Upper lobe of left lung (tissue), 6 donors: Measurements from ENCODE around the gene MX1. TPM values are rescaled to one million over a fixed set of nuclear protein-coding genes. Genes with fewer than 3 reads are reported as not detected.

Source experiments
- ATAC-seq, 2 donors: fragments of 200-7000 bp; cut with Tn5 transposase; one replicate each; pipeline ENCODE4 v1.9.1; 2022; ENCODE audit warnings: mild to moderate bottlenecking in 2 of 2, moderate library complexity in 2 of 2; ENCODE audit not compliant: low FRiP score in 2 of 2
- DNase-seq, 2 donors: peaks; one replicate each; pipeline ENCODE4 v3.0.0-alpha.2; 2019 to 2020
- H3K27ac ChIP-seq, 4 donors: fragments of 200-600 bp; sonication (generic); one replicate each; pipeline ENCODE4 v1.5.1; 2016 to 2019
- H3K27me3 ChIP-seq, 4 donors: fragments of 200-600 bp; sonication (generic); one replicate each; pipeline ENCODE4 v1.5.1; 2017 to 2019
- H3K36me3 ChIP-seq, 4 donors: fragments of 200-600 bp; sonication (generic); one replicate each; pipeline ENCODE4 v1.5.1; 2016 to 2019
- H3K4me1 ChIP-seq, 4 donors: fragments of 200-600 bp; sonication (generic); one replicate each; pipeline ENCODE4 v1.5.1; 2018 to 2019
- H3K4me3 ChIP-seq, 4 donors: fragments of 200-600 bp; sonication (generic); one replicate each; pipeline ENCODE4 v1.5.1; 2017 to 2019; ENCODE audit warnings: mild to moderate bottlenecking in 2 of 4, moderate library complexity in 1 of 4
- H3K9me3 ChIP-seq, 4 donors: fragments of 200-600 bp; sonication (generic); one replicate each; pipeline ENCODE4 v1.5.1; 2018 to 2019
- CTCF ChIP-seq, 6 experiments: fragments of 450-650 bp in 4 of 6; fragments of 200-600 bp in 2 of 6; sonication (generic) in 2 of 6; IDR thresholded peaks; one replicate each; pipeline ENCODE4 v1.5.1; 2016 to 2019; ENCODE audit warnings: antibody characterized with exemption in 6 of 6
- EP300 ChIP-seq, 4 donors: sonication (generic); formaldehyde crosslinking; IDR thresholded peaks; one replicate each; pipeline ENCODE4 v1.5.1; 2017; ENCODE audit warnings: antibody characterized with exemption in 4 of 4, control low read depth in 2 of 4
- POLR2A ChIP-seq, 4 donors: fragments of 450-650 bp; IDR thresholded peaks; one replicate each; pipeline ENCODE4 v1.5.1; 2016 to 2017; ENCODE audit warnings: antibody characterized with exemption in 4 of 4, mild to moderate bottlenecking in 2 of 4
- POLR2AphosphoS5 ChIP-seq, 2 donors: sonication (generic); formaldehyde crosslinking; IDR thresholded peaks; one replicate each; pipeline ENCODE4 v1.5.1; 2017; ENCODE audit warnings: antibody characterized with exemption in 2 of 2
- WGBS, 2 donors: methylation state at CpG; one replicate each; pipeline ENCODE4 v1.1.5; 2017 to 2018; 5-methylcytosine and 5-hydroxymethylcytosine counted together
- total RNA-seq, 6 donors: library from RNA; depleted of rRNA in 4 of 6; stranded (reverse); fragments of >200 nt in 4 of 6; gene quantifications; one replicate each; pipeline versions ENCODE4 v1.1.0 to v1.2.1, GENCODE V29; 2016 to 2021
- donor health status: DM: no; HTN: no; CAD: no; lungs with moderate emphysema.
- donor health status: DM: no; HTN: yes; CAD: no; lungs with severe emphysema.

MX1 gene
- total RNA-seq, 6 donors from 2014 or later: 38.3 to 159 (median 89.0) TPM

DNA sequence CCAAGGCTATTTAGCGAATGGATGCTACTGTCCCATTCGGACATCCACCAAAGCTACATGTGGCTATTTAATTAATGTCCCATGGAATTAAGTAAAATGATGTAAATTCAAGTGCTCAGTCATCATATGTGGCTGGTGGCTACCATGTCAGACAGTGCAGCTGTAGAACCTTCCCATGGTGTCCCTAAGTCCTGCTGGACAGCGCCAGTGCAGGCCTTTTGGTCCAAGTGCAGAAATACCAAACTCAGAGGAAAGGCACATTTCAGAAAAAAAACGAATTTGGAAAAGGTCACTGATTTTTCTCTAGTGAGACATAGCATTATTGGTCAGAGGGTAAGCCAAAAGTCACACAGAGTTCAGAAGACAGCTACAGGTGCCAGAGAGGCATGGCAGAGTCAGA lies 64.3 kb downstream of the MX1 start:
- TF ChIP-seq CTCF (IDR thresholded peaks at IDR 0.05) (no peak), EP300 (IDR thresholded peaks at IDR 0.05) (no peak), POLR2A (IDR thresholded peaks at IDR 0.05) (no peak), POLR2AphosphoS5 (IDR thresholded peaks at IDR 0.05) (no peak)
- Histone ChIP-seq H3K4me3 (no peak overlapping the region), H3K4me1 (peaks cover 0 to 13% (median 0%) of the 10 kb centered on the region in 4 donors), H3K9me3 (no peaks in the 10 kb centered on the region), H3K27me3 (no peaks in the 10 kb centered on the region), H3K36me3 (peaks cover 0 to 18% (median 8%) of the 10 kb centered on the region in 4 donors), H3K27ac (no peak overlapping the region)
- ATAC-seq (no peak), DNase-seq (no peak)
- WGBS, 2 donors: 72 to 79% methylated on average over 4 of the region's 4 CpGs

DNA sequence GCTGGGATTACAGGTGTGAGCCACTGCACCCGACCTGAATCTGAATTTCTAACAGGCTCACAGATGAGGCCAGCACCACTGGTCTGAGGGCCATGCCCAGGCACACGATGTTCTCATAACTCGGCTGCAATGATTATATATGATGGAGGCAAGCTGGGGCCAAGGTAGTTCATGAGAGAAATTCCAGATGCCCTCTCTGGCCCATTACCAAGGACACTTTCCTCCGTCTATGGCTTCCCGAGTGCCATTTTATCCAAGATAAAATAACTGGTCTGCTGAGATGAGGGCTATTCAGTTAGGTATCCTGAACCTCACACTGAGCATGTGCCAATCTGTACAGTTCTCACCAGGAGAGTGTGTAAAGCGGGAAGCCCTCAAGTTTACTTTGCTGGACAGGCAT lies 65.4 kb downstream of the MX1 start:
- no peaks in the 10 kb centered on the region for H3K9me3 ChIP-seq
- TF ChIP-seq CTCF (IDR thresholded peaks at IDR 0.05) (no peak), EP300 (IDR thresholded peaks at IDR 0.05) (no peak)
- peaks cover 0 to 9% (median 0%) of the 10 kb centered on the region in 4 donors for H3K4me1 ChIP-seq
- no peak overlapping the region for H3K27ac ChIP-seq
- no peak for DNase-seq
- H3K36me3 ChIP-seq: peaks cover 0 to 18% (median 8%) of the 10 kb centered on the region in 4 donors
- H3K27me3 ChIP-seq: no peaks in the 10 kb centered on the region
- no peak overlapping the region for H3K4me3 ChIP-seq
- 69 to 81% methylated on average over 5 to 6 of the region's 6 CpGs for WGBS, 2 donors
- ATAC-seq: no peak

- peaks cover 0 to 12% (median 6%) of the 10 kb centered on the region in 4 donors for H3K4me1 ChIP-seq
- no peaks in the 10 kb centered on the region for H3K9me3 ChIP-seq
- no peaks in the 10 kb centered on the region for H3K27me3 ChIP-seq
- H3K27ac ChIP-seq: no peak overlapping the region
- DNase-seq (peak in 1 of 2 donors; percentile 58), ATAC-seq (no peak)
- TF ChIP-seq POLR2AphosphoS5 (IDR thresholded peaks at IDR 0.05) (no peak), EP300 (IDR thresholded peaks at IDR 0.05) (no peak), POLR2A (IDR thresholded peaks at IDR 0.05) (no peak), CTCF (IDR thresholded peaks at IDR 0.05) (no peak)
- H3K4me3 ChIP-seq: no peak overlapping the region
- 89 to 96% methylated on average over 16 of the region's 16 CpGs for WGBS, 2 donors
- H3K36me3 ChIP-seq: peaks cover 0 to 5% (median 2%) of the 10 kb centered on the region in 4 donors
These were observed 68.2 kb downstream of the MX1 start for GRCh38 chr21:41494242-41494641.

DNA sequence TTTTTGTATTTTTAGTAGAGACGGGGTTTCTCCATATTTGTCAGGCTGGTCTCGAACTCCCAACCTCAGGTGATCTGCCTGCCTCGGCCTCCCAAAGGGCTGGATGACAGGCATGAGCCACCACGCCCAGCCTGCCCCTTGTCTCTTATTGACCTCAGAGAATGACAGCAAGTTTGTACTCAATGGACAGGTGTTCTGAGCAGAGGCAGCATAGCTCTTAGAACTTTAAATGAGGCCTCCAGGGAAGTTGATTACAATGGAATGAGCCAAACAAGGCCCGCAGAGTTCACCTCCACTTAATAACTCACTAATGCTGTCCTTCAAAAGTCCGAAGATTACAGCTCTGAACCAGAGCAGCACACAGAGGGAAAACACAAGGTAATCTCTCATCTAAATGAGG lies 71.0 kb downstream of the MX1 start:
- H3K4me1 ChIP-seq: peaks cover 0 to 32% (median 15%) of the 10 kb centered on the region in 4 donors
- H3K27ac ChIP-seq: no peak overlapping the region
- no peak for DNase-seq
- H3K36me3 ChIP-seq: peaks cover 0 to 5% (median 2%) of the 10 kb centered on the region in 4 donors
- 72 to 74% methylated on average over 5 to 6 of the region's 6 CpGs for WGBS, 2 donors
- H3K27me3 ChIP-seq: no peaks in the 10 kb centered on the region
- no peak for ATAC-seq
- no peak overlapping the region for H3K4me3 ChIP-seq
- TF ChIP-seq POLR2AphosphoS5 (IDR thresholded peaks at IDR 0.05) (no peak), POLR2A (IDR thresholded peaks at IDR 0.05) (no peak), EP300 (IDR thresholded peaks at IDR 0.05) (no peak), CTCF (IDR thresholded peaks at IDR 0.05) (no peak)
- no peaks in the 10 kb centered on the region for H3K9me3 ChIP-seq

- ATAC-seq (no peak), DNase-seq (no peak)
- 75 to 76% methylated on average over 8 of the region's 8 CpGs for WGBS, 2 donors
- no peak for TF ChIP-seq POLR2A (IDR thresholded peaks at IDR 0.05)
- no peak for TF ChIP-seq EP300 (IDR thresholded peaks at IDR 0.05)
- no peak for TF ChIP-seq POLR2AphosphoS5 (IDR thresholded peaks at IDR 0.05)
- TF ChIP-seq CTCF (IDR thresholded peaks at IDR 0.05): no peak
- Histone ChIP-seq H3K36me3 (peaks cover 0 to 5% (median 2%) of the 10 kb centered on the region in 4 donors), H3K27me3 (no peaks in the 10 kb centered on the region), H3K27ac (peak overlapping the region in 2 of 4 donors; percentile 14 to 56), H3K4me1 (peaks cover 0 to 39% (median 17%) of the 10 kb centered on the region in 4 donors), H3K4me3 (no peak overlapping the region), H3K9me3 (no peaks in the 10 kb centered on the region)
These were observed 71.7 kb downstream of the MX1 start for GRCh38 chr21:41497788-41498187.
